ENCODE data around the gene PER1.

Gene PER1

GRCh38 chr17:8162997-8163977 lies 11.1 kb upstream of the PER1 start:
- ChIA-PET CTCF (interaction anchor here (0.9 to 8.6 kb wide), 7 partner anchors 32 to 103 kb away, joined by 3 to 41 read pairs (median 3); partner anchors contain the start of genes ALOXE3 and HES7), POLR2A (interaction anchor here (2.5 kb wide), 1 partner anchor 10 kb away, joined by 14 read pairs; no protein-coding TSS in a partner anchor)
- TF ChIP-seq CTCF (IDR thresholded peaks at IDR 0.05; ENCODE audit: insufficient read depth, low read length, missing control alignments): no peak
- no peak for DNase-seq (ENCODE audit: low read depth, low spot score)
- H3K4me3 ChIP-seq (ENCODE audit: low read depth, low read length): peak overlapping the region; percentile 92

- peak within 1 kb of the TSS; percentile 92 for H3K4me3 ChIP-seq (ENCODE audit: low read depth, low read length)
- ChIA-PET POLR2A (interaction anchor here (2.5 kb wide), 1 partner anchor 11 kb away, joined by 14 read pairs; no protein-coding TSS in a partner anchor), CTCF (interaction anchor here (1.3 to 8.6 kb wide), 3 partner anchors 32 to 43 kb away, joined by 3 to 41 read pairs (median 34); partner anchors contain the start of genes ALOXE3 and HES7)
- TF ChIP-seq CTCF (IDR thresholded peaks at IDR 0.05; ENCODE audit: insufficient read depth, low read length, missing control alignments): no peak
- DNase-seq (ENCODE audit: low read depth, low spot score): no peak
Observed at GRCh38 chr17:8162233-8162996, 10.2 kb upstream of the PER1 start, which contains the start of gene VAMP2. TSS of gene VAMP2 (minus strand) at chr17:8162948. CDS start at chr17:8162879, 69 bp downstream.

- ChIA-PET CTCF (interaction anchor here (0.7 to 8.6 kb wide), 12 partner anchors 15 to 101 kb away, joined by 3 to 41 read pairs (median 7); partner anchors contain the start of genes ALOXE3 and HES7), POLR2A (interaction anchor here (1.3 kb wide), 1 partner anchor 12 kb away, joined by 5 read pairs; no protein-coding TSS in a partner anchor)
- no peak for DNase-seq (ENCODE audit: low read depth, low spot score)
- H3K4me3 ChIP-seq (ENCODE audit: low read depth, low read length): peak overlapping the region; percentile 92
- no peak for TF ChIP-seq CTCF (IDR thresholded peaks at IDR 0.05; ENCODE audit: insufficient read depth, low read length, missing control alignments)
Observed at GRCh38 chr17:8161289-8162232, 9.4 kb upstream of the PER1 start.

- CTCF ChIA-PET: interaction anchor here (0.7 to 8.6 kb wide), 12 partner anchors 9 to 100 kb away, joined by 3 to 41 read pairs (median 8); partner anchors contain the start of genes ALOXE3, HES7 and PER1
- POLR2A ChIA-PET: interaction anchor here (1.3 kb wide), 1 partner anchor 13 kb away, joined by 5 read pairs; no protein-coding TSS in a partner anchor
- no peak for DNase-seq (ENCODE audit: low read depth, low spot score)
- H3K4me3 ChIP-seq (ENCODE audit: low read depth, low read length): peak overlapping the region; percentile 2; the same call in 1 of the 2 replicates
- no peak for TF ChIP-seq CTCF (IDR thresholded peaks at IDR 0.05; ENCODE audit: insufficient read depth, low read length, missing control alignments)
Observed at GRCh38 chr17:8160741-8161221, 8.6 kb upstream of the PER1 start.

- H3K4me3 ChIP-seq (ENCODE audit: low read depth, low read length): no peak overlapping the region
- POLR2A ChIA-PET: interaction anchor here (1.1 to 1.3 kb wide), 2 partner anchors 9 to 13 kb away, joined by 4 to 5 read pairs; no protein-coding TSS in a partner anchor
- CTCF ChIA-PET: interaction anchor here (1.7 to 8.6 kb wide), 9 partner anchors 9 to 100 kb away, joined by 5 to 41 read pairs (median 25); partner anchors contain the start of genes ALOXE3, HES7 and PER1
- no peak for DNase-seq (ENCODE audit: low read depth, low spot score)
- no peak for TF ChIP-seq CTCF (IDR thresholded peaks at IDR 0.05; ENCODE audit: insufficient read depth, low read length, missing control alignments)
Observed at GRCh38 chr17:8160224-8160577, 8.0 kb upstream of the PER1 start.

Measured in AG04449 (cell line).